Measurements from ENCODE around the gene TRAF1.

DNA sequence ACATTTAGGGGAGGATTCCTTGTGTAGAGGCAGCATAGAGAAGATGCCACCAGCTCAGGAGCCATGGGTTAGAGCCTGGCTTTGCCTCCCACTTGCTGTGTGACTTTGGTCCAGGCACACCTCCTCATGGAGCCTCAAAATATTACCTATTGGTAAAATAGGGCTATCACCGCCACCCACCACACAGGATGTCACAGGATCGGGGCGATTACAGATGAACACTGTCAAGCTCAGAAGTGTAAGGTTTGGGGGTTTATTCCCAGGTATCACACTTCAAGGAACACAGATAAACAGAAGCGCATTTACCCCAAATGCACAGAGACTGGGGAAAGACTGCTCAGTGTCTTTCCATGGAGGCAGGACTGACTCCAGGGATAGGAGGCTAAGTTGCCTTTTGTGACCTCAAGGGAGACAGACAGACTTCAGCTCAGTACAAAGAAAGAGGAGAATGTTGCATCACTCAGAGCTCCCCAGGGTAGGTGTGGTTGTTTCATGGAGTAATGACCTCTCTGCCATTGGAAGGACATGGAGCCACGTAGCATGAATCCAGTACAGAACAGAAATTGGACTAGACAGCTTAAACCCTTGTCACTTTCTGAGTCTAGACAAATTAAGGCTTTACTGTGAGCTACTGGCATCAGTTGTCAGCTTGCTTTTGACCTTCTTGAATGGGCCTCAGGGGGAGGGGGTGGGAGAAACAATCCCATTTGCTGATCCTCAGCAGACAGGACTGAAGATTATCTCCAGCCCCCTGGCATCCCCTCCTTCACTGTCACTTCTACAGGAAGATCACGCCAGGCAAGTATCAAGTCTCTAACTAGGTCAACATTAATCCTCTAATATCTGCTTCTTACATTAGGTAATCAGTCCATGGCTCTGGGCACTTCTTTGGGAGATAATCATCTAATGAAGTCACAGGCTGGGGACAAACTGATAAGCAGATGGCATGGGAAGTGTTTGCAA, 6.5 kb downstream of the TRAF1 start:
- no peak for TF ChIP-seq EZH2 (IDR thresholded peaks at IDR 0.05)
- TF ChIP-seq REST (IDR thresholded peaks at IDR 0.05; ENCODE audit: low read depth), result no peak
- TF ChIP-seq POLR2A (IDR thresholded peaks at IDR 0.05; ENCODE audit: borderline replicate concordance, extremely low read depth, insufficient read depth, insufficient read length), result no peak
- no peak for TF ChIP-seq CTCF (IDR thresholded peaks at IDR 0.05 in 2 of 3, conservative IDR thresholded peaks at IDR 0.05 in 1 of 3; ENCODE audit: borderline replicate concordance in 1 of 3, insufficient read depth in 1 of 3, low read depth in 2 of 3, low read length in 2 of 3)
- TF ChIP-seq YY1 (IDR thresholded peaks at IDR 0.05; ENCODE audit: extremely low read depth, insufficient replicate concordance, low read depth, low read length), result no peak
- TF ChIP-seq, protein P1, sequence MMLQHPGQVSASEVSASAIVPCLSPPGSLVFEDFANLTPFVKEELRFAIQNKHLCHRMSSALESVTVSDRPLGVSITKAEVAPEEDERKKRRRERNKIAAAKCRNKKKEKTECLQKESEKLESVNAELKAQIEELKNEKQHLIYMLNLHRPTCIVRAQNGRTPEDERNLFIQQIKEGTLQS (IDR thresholded peaks at IDR 0.05), result no peak
- TF ChIP-seq CEBPB (IDR thresholded peaks at IDR 0.05; ENCODE audit: low read depth), result no peak
- no peak for TF ChIP-seq MAX (IDR thresholded peaks at IDR 0.05)
- TF ChIP-seq CBX3 (IDR thresholded peaks at IDR 0.05; ENCODE audit: low read depth), result no peak
- TF ChIP-seq EGR1 (IDR thresholded peaks at IDR 0.05; ENCODE audit: low read depth), result no peak
